Measurements from ENCODE around the gene ALKBH8. TPM values are rescaled to one million over a fixed set of nuclear protein-coding genes. Genes with fewer than 3 reads are reported as not detected.
"Not testable (repeated sequence)": the region's sequence is repeated elsewhere in the genome, so short reads cannot be mapped to it uniquely, and the experiment has no call there.

Gene ALKBH8
- total and polyA plus RNA-seq, 7 donors, result 4.2 to 23.8 (median 7.7) TPM

DNA sequence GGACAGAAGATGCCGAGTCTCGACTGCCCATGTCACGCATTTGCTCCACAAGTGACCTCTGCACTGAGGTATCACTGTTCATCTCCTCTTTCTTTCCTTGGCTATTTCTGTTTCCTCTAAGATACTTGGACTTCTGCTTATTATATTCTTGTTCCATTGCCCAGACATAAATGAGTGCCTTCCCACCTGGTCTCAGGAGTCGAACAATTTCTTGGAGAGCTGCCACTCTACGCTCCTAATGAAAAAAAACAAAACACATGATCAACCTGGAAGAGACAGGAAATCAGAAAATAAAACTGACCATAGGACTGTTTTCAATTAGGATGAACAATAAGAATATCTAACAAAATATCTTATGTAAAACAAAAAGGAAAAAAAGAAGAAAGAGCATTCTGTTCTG, 60.6 kb downstream of the ALKBH8 start:
- 29 to 57% (median 31%) methylated on average over 5 of the region's 5 CpGs for WGBS, 3 donors
- no peak for DNase-seq
- Histone ChIP-seq H3K9me3 (no peaks in the 10 kb centered on the region), H3K27me3 (ENCODE audit: insufficient read depth in 3 of 3, low read length in 2 of 3) (no peaks in the 10 kb centered on the region), H3K27ac (no peak overlapping the region), H3K36me3 (ENCODE audit: insufficient read depth in 1 of 2, low read depth in 1 of 2) (peaks cover 9 to 44% of the 10 kb centered on the region in 2 donors), H3K4me3 (no peak overlapping the region), H3K4me1 (peaks cover 13% of the 10 kb centered on the region)
- ATAC-seq, result no peak
- TF ChIP-seq CTCF (IDR thresholded peaks at IDR 0.05), result no peak
- intact Hi-C loops (cut with DNase I), result no loop called here

GRCh38 chr11:107501713-107502112, 63.8 kb downstream of the ALKBH8 start:
- Histone ChIP-seq H3K27ac (no peak overlapping the region), H3K27me3 (ENCODE audit: insufficient read depth in 3 of 3, low read length in 2 of 3) (no peaks in the 10 kb centered on the region), H3K4me1 (peaks cover 13% of the 10 kb centered on the region), H3K36me3 (ENCODE audit: insufficient read depth in 1 of 2, low read depth in 1 of 2) (peaks cover 6 to 38% of the 10 kb centered on the region in 2 donors), H3K9me3 (no peaks in the 10 kb centered on the region), H3K4me3 (no peak overlapping the region)
- ATAC-seq (no peak), DNase-seq (no peak)
- intact Hi-C loops (cut with DNase I), result no loop called here
- TF ChIP-seq CTCF (IDR thresholded peaks at IDR 0.05), result no peak
- WGBS, 3 donors, result 96 to 98% (median 96%) methylated on average over 1 of the region's 1 CpG

DNA sequence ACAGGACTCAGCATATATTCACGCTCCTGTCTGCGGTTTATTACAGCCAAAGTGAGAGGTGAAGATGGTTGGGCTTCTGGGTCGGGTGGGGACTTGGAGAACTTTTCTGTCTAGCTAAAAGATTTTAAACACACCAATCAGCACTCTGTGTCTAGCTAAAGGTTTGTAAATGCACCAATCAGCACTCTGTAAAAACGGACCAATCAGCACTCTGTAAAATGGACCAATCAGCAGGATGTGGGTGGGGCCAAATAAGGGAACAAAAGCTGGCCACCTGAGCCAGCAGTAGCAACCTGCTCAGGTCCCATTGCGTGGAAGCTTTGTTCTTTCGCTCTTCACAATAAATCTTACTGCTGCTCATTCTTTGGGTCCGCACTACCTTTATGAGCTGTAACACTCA, 68.2 kb downstream of the ALKBH8 start:
- DNase-seq; intact Hi-C loops (cut with DNase I); H3K4me1 ChIP-seq; H3K9me3 ChIP-seq; ATAC-seq; H3K27me3 ChIP-seq (ENCODE audit: insufficient read depth in 3 of 3, low read length in 2 of 3); H3K27ac ChIP-seq; H3K4me3 ChIP-seq: not testable (repeated sequence)
- 94 to 98% (median 95%) methylated on average over 7 of the region's 7 CpGs for WGBS, 3 donors
- peaks cover 6 to 11% of the 10 kb centered on the region in 2 donors for H3K36me3 ChIP-seq (ENCODE audit: insufficient read depth in 1 of 2, low read depth in 1 of 2)

- Histone ChIP-seq H3K4me1 (no peaks in the 10 kb centered on the region), H3K36me3 (ENCODE audit: insufficient read depth in 1 of 2, low read depth in 1 of 2) (no peaks in the 10 kb centered on the region), H3K9me3 (no peaks in the 10 kb centered on the region), H3K4me3 (no peak overlapping the region), H3K27ac (no peak overlapping the region), H3K27me3 (ENCODE audit: insufficient read depth in 3 of 3, low read length in 2 of 3) (no peaks in the 10 kb centered on the region)
- no peak for ATAC-seq
- WGBS, 3 donors, result 55 to 58% (median 58%) methylated on average over 4 of the region's 4 CpGs
- no peak for DNase-seq
- TF ChIP-seq CTCF (IDR thresholded peaks at IDR 0.05), result no peak
- intact Hi-C loops (cut with DNase I), result no loop called here
These were observed 69.5 kb downstream of the ALKBH8 start for GRCh38 chr11:107496011-107496410.

DNA sequence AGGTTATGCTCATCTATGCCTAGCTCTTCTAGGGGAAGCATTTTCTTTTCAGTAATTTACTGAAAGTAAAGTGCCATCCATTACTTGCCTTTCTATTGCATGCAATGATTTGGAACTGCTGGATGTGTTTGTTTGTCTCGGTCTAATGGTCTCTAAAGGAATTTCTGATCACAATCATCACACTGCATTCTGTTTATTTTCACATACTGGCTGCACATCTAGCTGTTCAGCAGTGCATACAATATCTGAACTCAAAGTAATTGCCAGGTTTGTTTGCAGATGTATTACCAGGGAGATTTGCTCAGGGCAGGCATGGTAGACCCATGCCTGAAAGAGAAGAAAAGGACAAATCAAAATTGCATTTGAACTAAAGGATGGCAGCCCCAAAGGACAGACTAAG, 71.5 kb downstream of the ALKBH8 start:
- ATAC-seq (no peak), DNase-seq (no peak)
- no peak overlapping the region for H3K4me3 ChIP-seq
- TF ChIP-seq CTCF (IDR thresholded peaks at IDR 0.05), result no peak
- WGBS, 3 donors, result 74 to 90% (median 83%) methylated on average over 1 of the region's 1 CpG
- H3K4me1 ChIP-seq, result no peaks in the 10 kb centered on the region
- no peaks in the 10 kb centered on the region for H3K36me3 ChIP-seq (ENCODE audit: insufficient read depth in 1 of 2, low read depth in 1 of 2)
- H3K9me3 ChIP-seq, result no peaks in the 10 kb centered on the region
- H3K27me3 ChIP-seq (ENCODE audit: insufficient read depth in 3 of 3, low read length in 2 of 3), result no peaks in the 10 kb centered on the region
- intact Hi-C loops (cut with DNase I), result no loop called here
- no peak overlapping the region for H3K27ac ChIP-seq
